Heart left ventricle (tissue), 13 donors: ENCODE measurements around the gene CAMSAP2.

Source experiments
- POLR2A ChIP-seq, 2 donors: fragments of 450-650 bp; IDR thresholded peaks; one replicate each; pipeline ENCODE4 v1.6.1; 2017; ENCODE audit warnings: antibody characterized with exemption in 2 of 2, mild to moderate bottlenecking in 2 of 2, moderate library complexity in 2 of 2
- TF ChIP-seq, protein P1 (sequence below), 12 donors: fragments of 200-600 bp; sonication (generic) in 4 of 12; IDR thresholded peaks; one replicate each; pipeline versions ENCODE4 v1.5.0 to v1.8.0; 2018 to 2022; ENCODE audit warnings: antibody characterized with exemption in 12 of 12, mild to moderate bottlenecking in 5 of 12
- donor health status: ischemic (EF 13 %, LVEDD 7.1; RV severe dilation, severe dysfunction).
- donor health status: DM: no; HTN: yes; CAD: no.
- donor health status: DM: no; HTN: no; CAD: no.
- donor health status: ischemic (EF 25% LVEDD 6.9; RV normal size, moderate dysfunction).
- donor health status: ischemic (EF 25% LVEDD 5.7; RV mildly dilated, moderate dysfunction).
- donor health status: ischemic (EF 35%, LVEDD 5.7; RV mildly dilated, moderate dysfunction).
- donor health status: nonischemic (EF 11% LVEDD 7.7; RV severe dilation, severe dysfunction).
- donor health status: DM: yes; HTN: yes; CAD: no.
- donor health status: PGD.
- donor health status: ischemic (EF 29% LVEDD 5.4; RV normal size, mild dysfunction).
- donor health status: nonischemic (EF 23%, LVEDD 6.1; RV moderate dilation, normal function).

DNA sequence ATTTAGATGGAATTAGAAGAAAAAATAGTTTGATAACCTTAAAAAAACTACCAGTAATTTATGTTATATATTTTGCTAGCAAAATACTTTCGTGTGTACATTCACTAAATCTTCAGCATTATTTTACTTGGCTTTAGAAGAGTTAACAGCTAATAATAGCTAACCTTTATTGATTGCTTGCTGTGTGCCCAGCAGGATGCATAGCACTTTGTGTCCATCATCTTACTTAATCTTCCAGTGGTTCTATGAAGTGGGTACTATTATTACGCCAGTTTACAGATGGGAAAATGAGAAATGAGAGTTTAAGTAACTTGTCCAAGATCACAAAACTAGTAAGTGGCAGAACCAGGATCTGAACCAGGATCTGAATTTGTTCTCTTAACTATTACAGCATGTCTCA lies 92.4 kb downstream of the CAMSAP2 start:
- no peak for TF ChIP-seq POLR2A (IDR thresholded peaks at IDR 0.05)
- TF ChIP-seq, protein P1, sequence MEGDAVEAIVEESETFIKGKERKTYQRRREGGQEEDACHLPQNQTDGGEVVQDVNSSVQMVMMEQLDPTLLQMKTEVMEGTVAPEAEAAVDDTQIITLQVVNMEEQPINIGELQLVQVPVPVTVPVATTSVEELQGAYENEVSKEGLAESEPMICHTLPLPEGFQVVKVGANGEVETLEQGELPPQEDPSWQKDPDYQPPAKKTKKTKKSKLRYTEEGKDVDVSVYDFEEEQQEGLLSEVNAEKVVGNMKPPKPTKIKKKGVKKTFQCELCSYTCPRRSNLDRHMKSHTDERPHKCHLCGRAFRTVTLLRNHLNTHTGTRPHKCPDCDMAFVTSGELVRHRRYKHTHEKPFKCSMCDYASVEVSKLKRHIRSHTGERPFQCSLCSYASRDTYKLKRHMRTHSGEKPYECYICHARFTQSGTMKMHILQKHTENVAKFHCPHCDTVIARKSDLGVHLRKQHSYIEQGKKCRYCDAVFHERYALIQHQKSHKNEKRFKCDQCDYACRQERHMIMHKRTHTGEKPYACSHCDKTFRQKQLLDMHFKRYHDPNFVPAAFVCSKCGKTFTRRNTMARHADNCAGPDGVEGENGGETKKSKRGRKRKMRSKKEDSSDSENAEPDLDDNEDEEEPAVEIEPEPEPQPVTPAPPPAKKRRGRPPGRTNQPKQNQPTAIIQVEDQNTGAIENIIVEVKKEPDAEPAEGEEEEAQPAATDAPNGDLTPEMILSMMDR (IDR thresholded peaks at IDR 0.05), result no peak
